GM18519 (cell line): ENCODE data around the gene TSPAN18.

Experiments used
- ATAC-seq: cut with Tn5 transposase; IDR thresholded peaks from one replicate; pipeline ENCODE4 v1.9.1; 2021; ENCODE audit warnings: mild to moderate bottlenecking, moderate library complexity; ENCODE audit not compliant: unreplicated experiment, low FRiP score

The TSPAN18 gene

GRCh38 chr11:44928816-44929215 is 202.1 kb downstream of the TSPAN18 start:
- no peak for ATAC-seq

- no peak for ATAC-seq
Measured at GRCh38 chr11:44930588-44931302, 204.0 kb downstream of the TSPAN18 start.

- no peak for ATAC-seq
Measured at GRCh38 chr11:44931466-44931865, 204.7 kb downstream of the TSPAN18 start.

GRCh38 chr11:44934110-44934509 is 207.3 kb downstream of the TSPAN18 start:
- no peak for ATAC-seq

GRCh38 chr11:44934735-44935250 is 208.0 kb downstream of the TSPAN18 start:
- ATAC-seq = no peak

GRCh38 chr11:44936525-44936924 is 209.8 kb downstream of the TSPAN18 start:
- no peak for ATAC-seq

- ATAC-seq = no peak
Measured at GRCh38 chr11:44936951-44937543, 210.3 kb downstream of the TSPAN18 start.

- no peak for ATAC-seq
Measured at GRCh38 chr11:44938066-44938691, 211.4 kb downstream of the TSPAN18 start.

GRCh38 chr11:44939673-44940395 is 213.1 kb downstream of the TSPAN18 start:
- ATAC-seq = no peak

GRCh38 chr11:44940404-44940803 is 213.6 kb downstream of the TSPAN18 start:
- no peak for ATAC-seq

GRCh38 chr11:44940835-44941234 is 214.1 kb downstream of the TSPAN18 start:
- no peak for ATAC-seq

GRCh38 chr11:44941259-44942021 is 214.7 kb downstream of the TSPAN18 start:
- ATAC-seq = no peak

GRCh38 chr11:44942029-44942955 is 215.5 kb downstream of the TSPAN18 start:
- no peak for ATAC-seq

- no peak for ATAC-seq
Measured at GRCh38 chr11:44943118-44943517, 216.4 kb downstream of the TSPAN18 start.

- ATAC-seq = no peak
Measured at GRCh38 chr11:44943696-44944095, 216.9 kb downstream of the TSPAN18 start.

GRCh38 chr11:44944181-44944852 is 217.6 kb downstream of the TSPAN18 start:
- no peak for ATAC-seq

- no peak for ATAC-seq
Measured at GRCh38 chr11:44944853-44945235, 218.1 kb downstream of the TSPAN18 start.

GRCh38 chr11:44945666-44946065 is 218.9 kb downstream of the TSPAN18 start:
- no peak for ATAC-seq

GRCh38 chr11:44946263-44946662 is 219.5 kb downstream of the TSPAN18 start:
- ATAC-seq = no peak
